GM19193 (cell line): ENCODE results near the gene FRMD8.

Experiments
- POLR2A ChIP-seq: IDR thresholded peaks from 4 replicates; pipeline ENCODE4 v1.6.1; 2011; ENCODE audit not compliant: insufficient read depth, insufficient read length; ENCODE audit errors: extremely low read depth

Gene FRMD8

DNA sequence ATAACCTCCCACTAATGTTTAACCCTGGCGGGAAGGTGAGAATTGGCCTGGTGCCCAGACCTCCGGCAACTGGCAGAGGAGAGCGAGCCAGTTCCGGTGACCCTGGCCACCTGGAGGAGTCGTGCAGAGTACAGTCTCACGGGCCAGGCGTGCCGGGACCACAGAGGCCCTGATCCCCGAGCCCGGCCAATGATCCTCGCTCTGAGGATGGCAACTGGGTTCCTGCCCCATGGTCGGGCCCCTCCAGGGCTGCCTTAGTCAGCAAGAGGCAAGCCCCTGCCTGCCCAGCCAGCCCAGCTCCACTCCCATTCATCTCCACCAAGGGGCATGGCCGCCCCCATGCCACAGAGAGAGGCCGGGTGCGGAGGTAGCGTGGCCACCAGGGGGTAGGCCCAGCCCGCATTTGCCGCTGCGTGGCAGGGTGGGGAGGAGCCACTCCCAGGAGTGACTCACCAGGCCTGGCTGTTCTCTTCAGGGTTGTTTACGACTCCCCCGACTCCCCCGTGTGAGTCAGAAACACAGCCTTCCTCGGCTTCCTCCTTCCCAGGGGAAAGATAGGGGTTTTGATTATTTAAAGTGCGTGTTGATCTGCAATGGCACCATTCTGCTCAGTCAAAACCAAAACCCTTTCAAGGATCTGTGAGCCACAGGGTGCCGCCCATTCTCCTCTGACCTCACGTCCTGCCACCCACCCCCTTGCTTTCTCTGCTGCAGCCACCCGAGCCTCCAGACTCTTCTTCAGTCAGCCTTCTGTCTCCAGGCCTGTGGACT lies 4.2 kb upstream of the FRMD8 start, which contains the start of gene SLC25A45:
Gene SLC25A45, minus strand, starts transcription at position 614 of the 771 bp plus-strand sequence. CDS start 695 bp downstream, outside the sequence.
- TF ChIP-seq POLR2A = peak; percentile 83

DNA sequence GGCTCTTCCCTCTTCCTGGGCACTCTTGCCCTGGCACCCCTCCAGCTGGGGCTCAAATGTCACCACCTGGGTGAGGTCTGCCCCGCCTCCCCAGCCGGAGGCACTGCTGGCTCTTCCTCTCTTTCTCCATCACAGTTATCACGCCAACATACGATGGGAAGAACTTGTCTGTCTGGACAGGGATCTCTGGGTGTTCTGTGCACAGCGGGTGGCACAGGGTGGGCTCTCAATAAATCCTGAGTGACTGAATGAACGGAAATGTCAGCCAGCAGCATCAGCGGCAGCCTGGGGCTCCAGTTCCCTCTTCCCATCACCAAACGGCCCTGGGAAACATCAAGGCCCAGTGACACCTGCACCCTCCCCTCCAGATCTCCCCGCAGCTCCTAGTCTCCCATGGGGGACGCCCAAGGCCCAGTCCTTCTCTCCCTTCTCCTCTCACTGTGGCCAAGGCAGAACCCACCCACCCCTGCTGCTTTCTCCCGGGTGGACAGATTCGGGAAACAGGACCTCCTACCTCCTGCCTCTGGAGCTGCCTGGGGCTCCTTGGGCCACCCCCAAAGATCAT lies 3.6 kb upstream of the FRMD8 start:
- no peak for TF ChIP-seq POLR2A

DNA sequence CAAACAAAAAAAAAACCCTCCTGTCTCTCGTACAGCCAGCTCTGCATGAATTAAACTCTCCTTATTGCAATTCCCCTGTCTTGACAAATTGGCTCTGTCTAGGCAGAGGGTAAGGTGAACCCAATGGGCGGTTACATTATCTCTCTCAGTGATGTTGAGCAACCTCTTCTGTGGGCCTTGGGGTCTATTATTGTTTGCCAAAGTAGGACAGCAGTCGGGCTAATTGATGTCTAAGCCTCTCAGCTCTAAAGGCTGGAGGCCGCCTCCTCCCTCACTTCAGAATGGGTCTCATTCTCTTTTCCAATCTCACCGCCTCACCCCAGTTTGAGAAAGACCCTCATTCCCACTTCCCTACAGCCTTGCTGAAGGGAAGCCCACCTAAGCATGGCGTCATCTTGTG lies 2.7 kb upstream of the FRMD8 start:
- TF ChIP-seq POLR2A = no peak

DNA sequence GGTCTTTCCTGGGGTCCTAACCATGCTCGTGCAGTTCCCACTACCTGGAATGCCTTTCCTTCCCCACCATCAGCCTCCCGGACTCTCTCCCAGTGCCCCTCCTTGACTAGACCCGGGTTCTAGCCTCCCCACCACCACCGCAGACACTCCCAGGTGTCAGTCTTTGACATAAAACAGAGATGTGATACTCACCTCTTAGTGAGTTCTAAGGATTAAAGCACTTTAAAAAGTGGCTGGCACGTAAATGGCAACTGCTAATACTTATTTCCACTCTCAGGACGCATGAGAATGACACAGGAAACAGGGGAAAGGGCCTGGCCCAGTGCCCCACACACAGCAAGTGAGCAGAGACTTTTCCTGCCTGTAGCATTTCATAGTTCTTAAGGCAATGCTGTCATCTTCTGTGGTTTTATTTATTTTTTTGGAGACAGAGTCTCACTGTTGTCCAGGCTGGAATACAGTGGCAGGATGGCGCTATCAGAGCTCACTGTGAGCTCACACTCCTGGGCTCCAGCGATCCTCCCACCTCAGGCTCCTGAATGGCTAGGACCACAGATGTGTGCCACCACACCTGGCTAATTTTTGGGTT lies 2.0 kb upstream of the FRMD8 start:
- no peak for TF ChIP-seq POLR2A

DNA sequence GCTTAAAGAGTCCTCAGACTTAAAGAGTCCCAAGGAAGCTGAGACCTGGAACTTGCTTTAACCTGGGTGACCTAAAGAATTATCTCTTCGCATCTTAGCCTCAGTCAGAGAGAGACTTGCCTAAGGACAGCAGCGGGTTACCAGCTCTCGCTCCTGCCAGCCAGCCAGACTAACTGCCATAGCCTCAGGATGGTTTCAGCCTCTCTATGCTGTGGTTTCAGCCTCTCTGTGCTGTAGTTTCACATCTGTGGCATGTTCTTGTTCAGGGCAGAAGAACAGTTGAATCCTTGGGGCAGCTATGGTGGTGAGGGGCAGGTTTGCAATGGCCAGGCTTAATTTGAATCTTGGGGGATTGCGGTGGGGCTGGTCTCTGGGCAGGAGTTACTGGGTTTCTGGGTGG lies 2.3 kb downstream of the FRMD8 start:
- no peak for TF ChIP-seq POLR2A

DNA sequence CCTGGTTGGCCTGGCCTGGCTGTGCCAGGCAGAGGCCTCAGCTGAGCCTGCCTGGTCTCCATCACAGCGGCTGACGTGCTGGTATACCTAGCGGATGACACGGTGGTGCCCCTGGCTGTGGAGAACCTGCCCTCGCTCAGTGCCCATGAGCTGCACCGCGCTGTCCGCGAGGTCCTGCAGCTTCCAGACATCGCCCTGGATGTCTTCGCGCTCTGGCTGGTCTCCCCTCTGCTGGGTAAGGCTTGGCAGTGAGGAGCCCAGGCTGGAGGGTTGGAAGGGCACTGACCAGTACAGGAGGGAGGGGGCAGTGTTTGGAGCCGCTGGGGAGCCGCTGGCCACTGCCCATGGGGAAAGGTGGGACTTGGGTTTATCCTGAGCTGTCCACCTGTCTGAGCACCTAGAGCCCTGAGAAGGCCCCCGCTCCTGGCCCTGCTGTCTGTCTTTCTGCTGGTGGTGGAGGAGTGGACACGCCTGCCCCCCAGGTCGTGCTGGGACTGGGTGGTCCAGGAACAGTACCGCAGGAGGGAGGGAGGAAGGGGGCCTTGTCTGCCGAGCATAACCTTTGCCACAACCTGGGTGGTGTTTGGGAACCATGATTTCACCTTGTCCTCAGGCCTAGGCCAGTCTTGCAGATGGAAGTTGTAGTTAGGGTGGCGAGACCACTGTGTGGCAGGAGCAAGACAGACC lies 3.0 kb downstream of the FRMD8 start:
- TF ChIP-seq POLR2A = no peak

DNA sequence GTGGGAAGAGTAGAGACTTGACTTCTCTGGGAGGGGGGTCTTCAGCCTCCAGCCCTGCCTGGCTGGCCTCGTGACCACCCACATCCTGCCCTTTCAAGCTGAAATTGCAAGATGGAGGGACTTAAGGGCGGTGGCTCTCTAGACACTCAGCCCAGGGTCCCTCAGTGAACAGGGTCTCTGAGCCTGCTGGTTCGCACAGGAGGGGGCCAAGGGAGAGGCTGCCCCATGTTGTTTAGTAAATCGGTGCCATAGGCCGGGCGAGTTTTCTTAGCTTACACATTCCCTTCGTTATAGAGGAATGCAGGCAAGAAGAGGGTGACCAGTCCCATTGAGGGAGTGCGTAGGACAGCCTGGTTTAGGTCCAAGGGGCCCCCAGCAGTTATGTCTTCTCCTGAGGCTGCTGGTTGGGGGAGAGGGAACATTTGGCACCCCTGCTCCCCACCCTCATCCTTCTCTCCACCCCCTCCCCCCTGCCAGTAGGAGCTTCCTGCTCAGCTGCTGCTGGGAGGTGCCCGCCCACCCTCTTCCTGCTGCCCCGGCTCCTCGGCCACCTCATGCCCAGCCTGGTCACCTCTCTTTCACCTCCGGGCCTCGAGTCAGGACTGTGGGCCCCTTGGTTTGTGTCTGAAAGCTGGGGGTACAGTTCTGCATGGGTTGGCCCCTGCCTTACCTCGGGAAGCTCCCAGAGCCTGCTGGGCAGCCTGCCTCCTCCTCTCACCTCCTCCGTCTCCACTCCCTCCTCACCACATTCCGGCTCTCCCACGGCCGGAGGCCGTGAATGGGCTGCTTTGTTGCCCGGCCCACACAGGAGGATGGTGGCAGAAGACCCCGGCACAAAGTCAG lies 3.9 kb downstream of the FRMD8 start:
- TF ChIP-seq POLR2A = no peak

DNA sequence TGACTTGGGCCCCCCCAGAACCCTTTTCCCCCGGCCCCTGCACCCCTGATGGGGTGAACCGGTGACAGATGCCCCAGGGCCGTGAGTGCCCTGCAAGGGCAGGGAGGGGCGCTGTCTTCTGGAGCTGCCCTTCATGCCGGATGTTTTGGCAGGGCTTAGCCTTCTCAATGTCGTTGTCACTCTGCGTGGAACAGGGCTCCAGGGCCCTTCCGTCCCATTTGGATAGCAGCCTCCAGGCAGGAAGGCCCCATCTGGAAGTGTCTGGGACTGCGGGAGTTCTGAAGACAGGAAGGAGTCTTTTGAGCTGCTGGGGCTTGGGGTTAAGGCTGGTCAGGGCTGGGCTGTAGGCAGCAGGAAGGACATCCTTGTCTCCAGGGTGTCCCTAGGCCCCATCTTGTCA lies 4.6 kb downstream of the FRMD8 start:
- TF ChIP-seq POLR2A = no peak

DNA sequence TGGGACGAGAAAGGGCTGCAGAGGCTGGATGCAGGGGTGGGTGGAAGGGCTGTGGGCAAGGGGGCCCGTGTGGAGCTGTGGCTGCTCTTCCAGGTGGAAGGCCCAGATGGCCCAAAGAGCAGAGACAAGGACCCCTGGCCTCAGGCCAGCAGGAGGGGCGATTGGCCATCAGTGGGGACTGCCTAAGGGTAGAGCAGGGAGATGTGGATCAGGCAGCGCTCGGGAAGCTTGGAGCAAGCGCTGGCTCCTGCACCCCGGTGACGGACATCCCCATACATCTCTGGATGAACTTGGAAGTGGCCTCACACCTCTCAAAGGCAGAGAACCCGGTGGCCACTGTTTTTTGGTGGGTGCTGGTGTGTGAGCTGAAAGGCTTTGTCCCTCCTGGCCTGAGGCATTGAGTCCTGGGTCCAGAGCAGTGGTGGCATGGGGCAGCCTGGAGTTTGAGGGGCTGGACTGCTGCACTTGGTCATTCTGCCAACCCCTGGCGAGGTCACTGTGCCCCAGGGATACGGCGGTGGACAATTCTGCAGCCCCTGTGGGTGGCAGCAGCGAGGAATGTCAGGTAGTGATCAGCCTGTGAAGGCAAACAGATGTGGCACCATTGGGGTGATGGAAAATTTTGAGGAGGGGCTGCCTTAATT lies 5.9 kb downstream of the FRMD8 start:
- no peak for TF ChIP-seq POLR2A

DNA sequence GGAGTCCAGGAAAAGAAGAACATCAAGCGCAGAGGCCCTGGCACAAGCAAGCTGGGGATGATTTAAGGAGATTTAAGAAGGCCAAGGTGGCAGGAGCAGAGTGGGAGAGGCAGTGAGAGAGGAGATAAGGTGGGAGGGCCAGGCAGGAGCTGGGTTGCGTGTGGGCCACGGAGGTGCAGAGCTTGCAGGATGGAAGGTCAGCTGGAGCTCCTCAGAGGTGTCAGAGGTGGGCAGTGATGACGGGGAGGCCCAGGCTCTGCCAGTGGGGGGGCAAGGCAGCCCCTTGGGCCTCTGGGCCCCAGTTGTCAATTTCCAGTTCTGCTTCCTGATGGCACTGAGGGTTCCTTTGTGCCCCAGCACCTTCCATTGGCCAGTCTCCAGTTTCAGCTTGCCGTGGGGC lies 6.5 kb downstream of the FRMD8 start:
- TF ChIP-seq POLR2A = no peak

DNA sequence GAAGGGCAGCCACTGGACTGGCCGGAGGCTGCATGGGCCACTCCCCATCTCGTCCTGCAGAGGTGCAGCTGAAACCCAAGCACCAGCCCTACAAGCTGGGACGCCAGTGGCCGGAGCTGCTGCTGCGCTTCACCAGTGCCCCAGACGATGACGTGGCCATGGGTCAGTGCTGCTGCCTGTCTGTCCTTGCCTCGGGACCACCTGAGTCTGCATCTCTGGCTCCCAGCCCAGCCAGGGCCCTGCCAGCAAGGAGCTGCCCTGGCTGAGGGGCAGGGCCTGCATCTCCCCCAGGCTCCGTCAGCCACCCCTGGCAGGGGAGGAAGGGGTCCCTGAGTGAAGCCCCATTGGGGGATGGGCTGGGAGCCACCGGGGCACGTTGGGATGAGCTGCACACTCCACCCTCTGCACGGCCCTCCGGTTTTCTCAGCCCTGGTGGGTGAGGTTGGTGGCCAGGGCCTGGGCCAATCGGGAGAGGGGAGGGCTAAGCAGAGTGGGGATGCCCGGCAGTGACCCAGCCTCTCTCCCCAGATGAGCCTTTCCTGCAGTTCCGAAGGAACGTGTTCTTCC lies 7.2 kb downstream of the FRMD8 start:
- no peak for TF ChIP-seq POLR2A

DNA sequence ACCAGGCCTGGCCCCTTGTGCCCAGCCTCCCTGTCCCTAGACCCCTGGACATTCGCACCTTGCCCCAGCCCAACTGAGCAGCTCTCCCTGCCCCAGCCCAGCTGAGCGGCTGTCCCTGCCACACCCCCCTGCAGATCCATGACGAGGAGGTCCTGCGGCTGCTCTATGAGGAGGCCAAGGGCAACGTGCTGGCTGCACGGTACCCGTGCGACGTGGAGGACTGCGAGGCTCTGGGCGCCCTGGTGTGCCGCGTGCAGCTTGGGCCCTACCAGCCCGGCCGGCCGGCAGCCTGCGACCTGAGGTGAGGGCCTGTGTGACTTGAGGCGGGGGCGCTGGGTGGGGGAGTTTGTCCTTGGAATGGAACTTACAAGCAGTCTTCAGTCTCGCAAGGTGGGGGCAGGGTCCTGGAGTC lies 7.7 kb downstream of the FRMD8 start:
- TF ChIP-seq POLR2A = no peak

DNA sequence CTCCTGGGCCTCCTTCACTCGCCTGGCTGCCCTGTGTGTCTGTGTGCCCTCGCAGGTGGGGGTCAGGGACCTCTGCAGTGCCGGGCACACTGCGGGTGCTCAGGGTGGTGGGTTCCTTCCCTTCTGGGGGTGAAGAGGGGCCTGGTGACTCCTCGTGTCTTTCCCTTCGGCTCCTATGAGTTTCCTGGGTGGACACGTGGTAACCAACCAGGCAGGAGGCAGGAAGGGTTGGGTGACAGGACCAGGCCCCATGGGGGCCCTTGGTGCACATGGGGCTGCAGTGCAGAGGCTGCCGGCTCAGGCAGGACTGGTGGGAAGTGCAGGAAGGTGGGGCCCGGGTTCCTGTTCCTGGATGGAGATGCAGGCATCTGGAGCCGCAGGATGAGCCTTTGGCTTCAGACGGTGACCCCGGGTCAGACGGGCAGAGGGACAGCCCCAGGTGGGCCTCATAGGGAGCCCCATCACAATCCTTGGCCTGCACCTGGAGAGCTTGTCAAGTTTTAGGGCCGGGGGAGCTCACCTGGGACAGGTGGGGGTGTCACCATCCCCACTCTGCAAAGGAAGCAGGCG lies 9.6 kb downstream of the FRMD8 start:
- no peak for TF ChIP-seq POLR2A
